HFFc6 (cell line): ENCODE results near the gene ACOT11. TPM values are rescaled to one million over a fixed set of nuclear protein-coding genes. Genes with fewer than 3 reads are reported as not detected.

ENCODE experiments used
- DNase-seq: peaks from one replicate; pipeline ENCODE4 v3.0.0-alpha.2; 2018
- H3K27ac Mint-ChIP-seq: 2 replicates; pipeline ENCODE4 v1.8.0; 2020; ENCODE audit warnings: mild to moderate bottlenecking, mixed read lengths
- H3K27me3 Mint-ChIP-seq: 2 replicates; pipeline ENCODE4 v1.8.0; 2021; ENCODE audit warnings: mild to moderate bottlenecking, moderate library complexity, mixed read lengths; ENCODE audit not compliant: insufficient read depth
- H3K36me3 Mint-ChIP-seq: 2 replicates; pipeline ENCODE4 v1.8.0; 2021; ENCODE audit warnings: low read depth, mixed read lengths
- H3K4me1 Mint-ChIP-seq: 2 replicates; pipeline ENCODE4 v1.8.0; 2020; ENCODE audit warnings: low read depth, mixed read lengths
- H3K4me3 Mint-ChIP-seq: 2 replicates; pipeline ENCODE4 v1.8.0; 2020; ENCODE audit warnings: mild to moderate bottlenecking, moderate library complexity, mixed read lengths
- H3K9me3 Mint-ChIP-seq: 2 replicates; pipeline ENCODE4 v1.8.0; 2020; ENCODE audit warnings: mild to moderate bottlenecking, mixed read lengths
- long read RNA-seq: library from polyadenylated mRNA; unstranded; transcript quantifications from one replicate; pipeline ENCODE4 v2.0.0, GENCODE V29; 2019
- total RNA-seq, 6 experiments: library from RNA; stranded (reverse); fragmentation: NEBNext Ultra II Directional; extraction: Animal tissue kit (Norgen Biotek cat#: 25700); gene quantifications; 2 replicates in 1 of 6; 3 replicates in 5 of 6; pipeline ENCODE4 v1.2.3, GENCODE V29; 2021
- TF ChIP-seq, protein P1 (sequence below): fragments of 200-600 bp; sonication (generic); IDR thresholded peaks from 2 replicates; pipeline ENCODE4 v1.5.0; 2021; ENCODE audit warnings: antibody characterized with exemption, mild to moderate bottlenecking

ACOT11 gene
- total RNA-seq, result 1 to 10 TPM; 2.9 to 4.8 (median 3.8) TPM
- long read RNA-seq, partial matches to known transcripts, result 0 of 5 reads
- long read RNA-seq, other reads (novel, unspliced or antisense), result 5 of 5 reads

DNA sequence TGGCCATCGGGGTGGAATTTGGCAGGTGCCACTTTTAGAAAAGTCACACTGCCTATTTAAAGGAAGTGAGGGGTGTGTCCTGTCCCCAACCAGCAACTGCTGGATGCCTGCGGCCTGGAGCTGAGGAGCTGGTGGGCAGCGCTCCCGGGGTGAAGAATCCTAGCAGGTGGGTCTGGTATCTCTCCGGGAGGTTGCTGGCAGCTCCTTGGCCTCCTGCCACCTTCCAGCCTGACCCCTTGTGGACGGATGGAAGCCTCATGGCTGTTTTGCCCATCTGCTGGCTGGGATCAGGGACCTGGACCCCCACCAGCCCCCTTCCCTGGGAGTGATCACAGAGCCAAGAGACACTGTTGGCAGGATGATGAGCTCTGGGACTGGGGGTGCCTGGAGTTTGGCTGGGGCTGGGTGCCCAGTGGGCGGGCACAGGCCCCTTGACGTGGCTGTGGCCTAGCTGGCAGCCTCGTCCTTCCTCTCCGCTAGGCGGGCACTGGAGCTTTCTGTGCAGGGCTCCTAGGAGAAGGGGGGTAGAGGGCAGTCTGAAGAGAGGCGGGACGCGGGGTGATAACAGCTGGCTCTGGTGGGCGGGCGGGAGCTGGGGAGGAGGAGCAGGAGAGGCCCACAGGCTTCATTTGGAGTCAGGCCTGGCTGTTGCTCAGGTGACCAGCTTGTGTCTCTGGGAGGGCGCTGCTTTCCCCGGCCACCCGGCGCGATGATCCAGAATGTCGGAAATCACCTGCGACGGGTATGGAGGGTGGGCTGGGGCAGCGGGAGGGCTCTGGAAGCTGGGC, at the start of gene ACOT11:
TSS of gene ACOT11 (plus strand) at position 628 of the 788 bp plus-strand sequence. CDS start at position 710, 82 bp downstream.
- peaks cover 19% of the 10 kb centered on the region for H3K4me1 Mint-ChIP-seq
- H3K36me3 Mint-ChIP-seq, result no peaks in the 10 kb centered on the region
- H3K9me3 Mint-ChIP-seq, result no peaks in the 10 kb centered on the region
- no peak within 1 kb of the TSS; the same call in 1 of the 2 replicates for H3K27ac Mint-ChIP-seq
- H3K27me3 Mint-ChIP-seq, result no peaks in the 10 kb centered on the region; the same call in none of the 2 replicates
- no peak within 1 kb of the TSS for H3K4me3 Mint-ChIP-seq
- TF ChIP-seq, protein P1, sequence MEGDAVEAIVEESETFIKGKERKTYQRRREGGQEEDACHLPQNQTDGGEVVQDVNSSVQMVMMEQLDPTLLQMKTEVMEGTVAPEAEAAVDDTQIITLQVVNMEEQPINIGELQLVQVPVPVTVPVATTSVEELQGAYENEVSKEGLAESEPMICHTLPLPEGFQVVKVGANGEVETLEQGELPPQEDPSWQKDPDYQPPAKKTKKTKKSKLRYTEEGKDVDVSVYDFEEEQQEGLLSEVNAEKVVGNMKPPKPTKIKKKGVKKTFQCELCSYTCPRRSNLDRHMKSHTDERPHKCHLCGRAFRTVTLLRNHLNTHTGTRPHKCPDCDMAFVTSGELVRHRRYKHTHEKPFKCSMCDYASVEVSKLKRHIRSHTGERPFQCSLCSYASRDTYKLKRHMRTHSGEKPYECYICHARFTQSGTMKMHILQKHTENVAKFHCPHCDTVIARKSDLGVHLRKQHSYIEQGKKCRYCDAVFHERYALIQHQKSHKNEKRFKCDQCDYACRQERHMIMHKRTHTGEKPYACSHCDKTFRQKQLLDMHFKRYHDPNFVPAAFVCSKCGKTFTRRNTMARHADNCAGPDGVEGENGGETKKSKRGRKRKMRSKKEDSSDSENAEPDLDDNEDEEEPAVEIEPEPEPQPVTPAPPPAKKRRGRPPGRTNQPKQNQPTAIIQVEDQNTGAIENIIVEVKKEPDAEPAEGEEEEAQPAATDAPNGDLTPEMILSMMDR, result peak; percentile 67
- peak; percentile 9 for DNase-seq

DNA sequence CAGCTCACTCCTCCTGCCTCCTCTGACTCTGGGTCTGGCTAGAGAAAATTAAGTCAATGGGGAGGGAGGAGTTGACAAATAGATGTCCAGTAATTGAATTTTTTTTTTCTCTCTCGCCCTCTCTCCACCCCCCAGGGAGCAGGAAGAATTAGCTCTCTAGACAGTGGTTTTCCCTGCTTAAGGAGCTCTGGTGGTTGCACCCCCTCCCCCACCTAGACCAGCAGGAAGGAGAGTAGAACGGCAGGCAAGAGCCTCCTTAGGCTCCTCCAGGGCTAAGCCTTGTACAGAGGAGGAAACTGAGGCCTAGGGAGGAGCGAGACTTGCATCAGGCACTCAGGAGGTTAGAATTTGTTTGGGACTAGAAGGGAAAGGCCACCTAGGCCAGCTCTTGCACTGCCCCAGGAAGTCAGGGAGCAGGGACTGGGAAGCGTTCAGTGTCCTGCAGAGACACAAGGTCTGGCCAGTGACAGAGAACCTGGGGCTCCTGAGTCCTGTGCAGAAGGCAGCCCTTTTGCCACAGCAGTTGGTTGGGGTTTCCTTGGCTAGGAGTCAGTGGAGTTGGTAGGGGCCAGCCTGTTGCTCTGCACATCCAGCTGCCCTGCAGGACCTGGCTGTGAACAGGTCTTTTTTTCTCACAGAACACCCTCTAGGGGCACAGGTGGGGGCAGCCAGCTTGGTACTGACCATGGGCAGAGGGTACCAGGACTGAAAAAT, 49.5 kb upstream of the ACOT11 start:
- no peak overlapping the region for H3K27ac Mint-ChIP-seq
- TF ChIP-seq, protein P1, result no peak
- peaks cover 40% of the 10 kb centered on the region for H3K27me3 Mint-ChIP-seq
- peak overlapping the region; percentile 85 for H3K4me3 Mint-ChIP-seq
- no peaks in the 10 kb centered on the region for H3K36me3 Mint-ChIP-seq
- no peak for DNase-seq
- H3K4me1 Mint-ChIP-seq, result peaks cover 15% of the 10 kb centered on the region
- no peaks in the 10 kb centered on the region for H3K9me3 Mint-ChIP-seq

DNA sequence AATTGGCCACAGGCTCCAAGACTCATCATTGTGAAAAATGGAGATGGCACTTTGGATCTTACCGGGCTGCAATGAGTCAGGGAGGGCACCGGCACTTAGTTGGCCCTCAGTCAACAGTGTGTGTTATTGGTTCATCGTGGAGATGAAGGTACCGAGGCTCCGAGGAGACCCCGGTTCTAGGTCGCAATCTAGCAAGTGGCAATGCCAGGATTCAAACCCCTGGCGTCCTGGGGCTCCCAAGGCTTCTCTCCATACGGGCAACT, 49.0 kb upstream of the ACOT11 start:
- H3K27ac Mint-ChIP-seq, result no peak overlapping the region
- H3K27me3 Mint-ChIP-seq, result peaks cover 40% of the 10 kb centered on the region
- no peak for DNase-seq
- H3K9me3 Mint-ChIP-seq, result no peaks in the 10 kb centered on the region
- H3K36me3 Mint-ChIP-seq, result no peaks in the 10 kb centered on the region
- H3K4me3 Mint-ChIP-seq, result peak overlapping the region; percentile 85
- TF ChIP-seq, protein P1, result no peak
- peaks cover 11% of the 10 kb centered on the region for H3K4me1 Mint-ChIP-seq

DNA sequence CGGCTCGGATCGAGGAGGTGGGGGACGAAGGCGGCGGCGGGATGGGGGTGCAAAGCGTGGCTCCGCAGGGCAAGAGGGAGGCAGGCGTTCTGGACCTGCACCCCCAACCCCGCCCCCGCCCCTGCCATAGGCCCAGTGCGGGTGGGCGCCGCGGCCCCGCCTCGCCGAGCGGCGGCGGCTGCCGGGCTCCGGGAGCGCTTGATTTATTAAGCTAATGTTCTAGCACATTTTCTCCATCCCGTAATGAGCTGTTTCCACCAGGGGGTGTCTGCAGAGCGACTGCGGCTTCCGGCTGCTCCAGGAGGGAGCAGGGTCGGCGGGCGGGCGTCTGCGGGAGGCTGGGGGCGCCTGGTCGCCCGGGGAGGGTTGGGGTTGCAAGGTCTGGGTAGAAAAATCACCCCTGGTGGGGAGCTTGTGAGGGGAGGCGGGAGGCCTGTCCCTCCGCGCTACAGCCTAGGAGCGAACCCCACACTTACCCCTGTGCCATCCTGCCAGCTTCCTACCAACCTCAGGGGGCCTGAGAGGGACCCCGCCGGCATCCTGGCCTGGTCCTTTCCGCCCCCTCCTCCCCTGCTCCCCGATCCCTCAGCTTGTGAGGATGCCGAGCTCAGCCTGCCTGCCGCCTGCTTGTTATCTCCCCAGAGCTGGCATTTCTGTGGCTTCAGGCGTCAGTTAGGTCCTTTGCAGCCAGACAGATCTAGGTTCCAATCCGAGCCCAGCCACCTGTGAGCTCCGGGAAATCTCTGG, 48.5 kb upstream of the ACOT11 start:
- H3K27ac Mint-ChIP-seq, result no peak overlapping the region

DNA sequence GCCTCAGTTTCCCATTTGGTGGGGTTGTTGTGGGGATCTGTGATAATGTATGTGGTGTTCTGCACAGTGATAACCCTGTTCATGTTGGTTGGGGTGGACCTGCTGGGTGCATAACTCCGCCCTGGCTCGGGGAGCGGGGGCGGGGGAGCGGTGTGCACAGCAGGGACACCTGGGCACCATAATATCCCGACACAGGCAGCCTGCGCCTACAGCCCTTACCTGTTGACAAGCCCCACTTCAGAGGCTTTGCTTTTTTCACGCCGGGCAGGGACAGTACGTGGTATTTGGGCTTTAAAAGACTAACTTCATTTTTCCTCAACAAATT, 48.0 kb upstream of the ACOT11 start:
- TF ChIP-seq, protein P1, result no peak
- Mint-ChIP-seq H3K27ac (no peak overlapping the region), H3K4me1 (peaks cover 11% of the 10 kb centered on the region), H3K9me3 (no peaks in the 10 kb centered on the region), H3K4me3 (peak overlapping the region; percentile 61), H3K27me3 (peaks cover 38% of the 10 kb centered on the region), H3K36me3 (no peaks in the 10 kb centered on the region)
- DNase-seq, result no peak

More for the DNA sequence above, 48.5 kb upstream of the ACOT11 start:
- TF ChIP-seq, protein P1, result peak; percentile 74
- H3K4me3 Mint-ChIP-seq, result peak overlapping the region; percentile 85
- peaks cover 11% of the 10 kb centered on the region for H3K4me1 Mint-ChIP-seq
- H3K27me3 Mint-ChIP-seq, result peaks cover 40% of the 10 kb centered on the region
- DNase-seq, result peak; percentile 29
- H3K9me3 Mint-ChIP-seq, result no peaks in the 10 kb centered on the region
- no peaks in the 10 kb centered on the region for H3K36me3 Mint-ChIP-seq
